Endothelial cell (in vitro differentiated cells): Measurements from ENCODE around the gene ZNF718. TPM values are rescaled to one million over a fixed set of nuclear protein-coding genes. Genes with fewer than 3 reads are reported as not detected.

Experiments used
- DNase-seq: peaks from one replicate; pipeline ENCODE4 v3.0.0; 2021; ENCODE audit warnings: low spot score
- H3K27ac Mint-ChIP-seq: one replicate; pipeline ENCODE4 v1.8.0; 2021; ENCODE audit warnings: mixed read lengths, inconsistent platforms; ENCODE audit not compliant: unreplicated experiment
- H3K27me3 Mint-ChIP-seq: one replicate; pipeline ENCODE4 v1.8.0; 2021; ENCODE audit warnings: mild to moderate bottlenecking, moderate library complexity, mixed read lengths, inconsistent platforms; ENCODE audit not compliant: unreplicated experiment
- H3K36me3 Mint-ChIP-seq: one replicate; pipeline ENCODE4 v1.8.0; 2021; ENCODE audit warnings: mild to moderate bottlenecking, low read depth, mixed read lengths, inconsistent platforms; ENCODE audit not compliant: unreplicated experiment
- H3K4me1 Mint-ChIP-seq: one replicate; pipeline ENCODE4 v1.8.0; 2021; ENCODE audit warnings: mild to moderate bottlenecking, mixed read lengths, inconsistent platforms; ENCODE audit not compliant: unreplicated experiment
- H3K4me3 Mint-ChIP-seq: one replicate; pipeline ENCODE4 v1.8.0; 2021; ENCODE audit warnings: mild to moderate bottlenecking, mixed read lengths, inconsistent platforms; ENCODE audit not compliant: unreplicated experiment
- H3K9me3 Mint-ChIP-seq: one replicate; pipeline ENCODE4 v1.8.0; 2021; ENCODE audit warnings: mixed read lengths, inconsistent platforms; ENCODE audit not compliant: unreplicated experiment
- total RNA-seq: library from RNA; stranded (reverse); fragmentation: NEBNext Ultra II Directional; extraction: Animal tissue kit (Norgen Biotek cat#: 25700); gene quantifications from one replicate; pipeline ENCODE4 v1.2.1, GENCODE V29; 2021; ENCODE audit not compliant: unreplicated experiment
- TF ChIP-seq, protein P1 (sequence below): fragments of 200-600 bp; sonication (generic); IDR thresholded peaks from one replicate; pipeline ENCODE4 v1.5.0; 2021; ENCODE audit warnings: antibody characterized with exemption; ENCODE audit not compliant: unreplicated experiment

ZNF718 gene
- total RNA-seq, 1 donor from 2014 or later, result 14.0 TPM

- TF ChIP-seq, protein P1, sequence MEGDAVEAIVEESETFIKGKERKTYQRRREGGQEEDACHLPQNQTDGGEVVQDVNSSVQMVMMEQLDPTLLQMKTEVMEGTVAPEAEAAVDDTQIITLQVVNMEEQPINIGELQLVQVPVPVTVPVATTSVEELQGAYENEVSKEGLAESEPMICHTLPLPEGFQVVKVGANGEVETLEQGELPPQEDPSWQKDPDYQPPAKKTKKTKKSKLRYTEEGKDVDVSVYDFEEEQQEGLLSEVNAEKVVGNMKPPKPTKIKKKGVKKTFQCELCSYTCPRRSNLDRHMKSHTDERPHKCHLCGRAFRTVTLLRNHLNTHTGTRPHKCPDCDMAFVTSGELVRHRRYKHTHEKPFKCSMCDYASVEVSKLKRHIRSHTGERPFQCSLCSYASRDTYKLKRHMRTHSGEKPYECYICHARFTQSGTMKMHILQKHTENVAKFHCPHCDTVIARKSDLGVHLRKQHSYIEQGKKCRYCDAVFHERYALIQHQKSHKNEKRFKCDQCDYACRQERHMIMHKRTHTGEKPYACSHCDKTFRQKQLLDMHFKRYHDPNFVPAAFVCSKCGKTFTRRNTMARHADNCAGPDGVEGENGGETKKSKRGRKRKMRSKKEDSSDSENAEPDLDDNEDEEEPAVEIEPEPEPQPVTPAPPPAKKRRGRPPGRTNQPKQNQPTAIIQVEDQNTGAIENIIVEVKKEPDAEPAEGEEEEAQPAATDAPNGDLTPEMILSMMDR, result no peak
- Mint-ChIP-seq H3K36me3 (peaks cover 32% of the 10 kb centered on the region), H3K4me1 (peaks cover 22% of the 10 kb centered on the region), H3K4me3 (peak overlapping the region; percentile 99), H3K27ac (peak overlapping the region; percentile 33), H3K27me3 (peaks cover 2% of the 10 kb centered on the region), H3K9me3 (peaks cover 5% of the 10 kb centered on the region)
- DNase-seq, result no peak
Measured at GRCh38 chr4:125833-126232, 1.5 kb downstream of the ZNF718 start.

- H3K27me3 Mint-ChIP-seq, result peaks cover under 1% of the 10 kb centered on the region
- H3K4me3 Mint-ChIP-seq, result no peak overlapping the region
- H3K36me3 Mint-ChIP-seq, result peaks cover 44% of the 10 kb centered on the region
- DNase-seq, result no peak
- no peaks in the 10 kb centered on the region for H3K4me1 Mint-ChIP-seq
- TF ChIP-seq, protein P1, result no peak
- H3K27ac Mint-ChIP-seq, result no peak overlapping the region
- H3K9me3 Mint-ChIP-seq, result no peaks in the 10 kb centered on the region
Measured at GRCh38 chr4:132483-132882, 8.2 kb downstream of the ZNF718 start.

DNA sequence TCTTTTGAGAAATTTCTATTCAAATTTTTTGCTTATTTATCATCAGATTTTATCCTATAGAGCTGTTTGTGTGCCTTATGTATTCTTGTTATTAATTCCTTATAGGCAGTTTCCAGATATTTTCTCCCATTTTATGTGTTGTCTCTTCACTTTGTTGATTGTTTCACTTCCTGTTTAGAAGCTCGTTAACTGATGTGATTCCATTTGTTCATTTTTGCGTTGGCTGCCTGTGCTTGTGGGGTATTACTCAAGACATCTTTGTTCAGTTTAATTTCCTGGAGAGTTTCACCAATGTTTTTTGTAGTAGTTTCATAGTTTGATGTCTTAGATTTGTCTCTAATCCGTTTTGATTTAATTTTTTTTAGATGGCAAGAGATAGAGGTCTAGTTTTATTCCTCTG, 14.6 kb downstream of the ZNF718 start:
- Mint-ChIP-seq H3K9me3 (peaks cover 5% of the 10 kb centered on the region), H3K27me3 (peaks cover 1% of the 10 kb centered on the region), H3K4me1 (no peaks in the 10 kb centered on the region), H3K36me3 (peaks cover 65% of the 10 kb centered on the region), H3K27ac (no peak overlapping the region), H3K4me3 (no peak overlapping the region)
- DNase-seq, result no peak
- TF ChIP-seq, protein P1, result no peak

- H3K36me3 Mint-ChIP-seq, result peaks cover 69% of the 10 kb centered on the region
- TF ChIP-seq, protein P1, result no peak
- no peak overlapping the region for H3K27ac Mint-ChIP-seq
- peaks cover 9% of the 10 kb centered on the region for H3K9me3 Mint-ChIP-seq
- no peak overlapping the region for H3K4me3 Mint-ChIP-seq
- H3K4me1 Mint-ChIP-seq, result no peaks in the 10 kb centered on the region
- H3K27me3 Mint-ChIP-seq, result peaks cover 1% of the 10 kb centered on the region
- DNase-seq, result no peak
Measured at GRCh38 chr4:139691-140090, 15.4 kb downstream of the ZNF718 start.

GRCh38 chr4:146621-147020, 22.3 kb downstream of the ZNF718 start:
- H3K4me3 Mint-ChIP-seq, result no peak overlapping the region
- H3K4me1 Mint-ChIP-seq, result no peaks in the 10 kb centered on the region
- peaks cover 25% of the 10 kb centered on the region for H3K9me3 Mint-ChIP-seq
- DNase-seq, result no peak
- H3K27me3 Mint-ChIP-seq, result no peaks in the 10 kb centered on the region
- TF ChIP-seq, protein P1, result no peak
- peaks cover 67% of the 10 kb centered on the region for H3K36me3 Mint-ChIP-seq
- no peak overlapping the region for H3K27ac Mint-ChIP-seq
